Skeletal muscle cell (primary cell): ENCODE measurements around the gene IGF1R.

Experiments used
- DNase-seq: peaks from one replicate; pipeline ENCODE4 v3.0.0-alpha.2; 2010; ENCODE audit warnings: low read depth
- H3K4me3 ChIP-seq: 2 replicates; pipeline ENCODE4 v1.5.1; 2011; ENCODE audit warnings: low read depth, mild to moderate bottlenecking, control low read depth, low read length, moderate library complexity

The IGF1R gene

GRCh38 chr15:98760112-98760826, 111.9 kb downstream of the IGF1R start:
- no peak for DNase-seq
- H3K4me3 ChIP-seq, result no peak overlapping the region

- no peak for DNase-seq
- no peak overlapping the region for H3K4me3 ChIP-seq
Measured at GRCh38 chr15:98760975-98761374, 112.6 kb downstream of the IGF1R start.

GRCh38 chr15:98763179-98763578, 114.8 kb downstream of the IGF1R start:
- DNase-seq, result no peak
- no peak overlapping the region for H3K4me3 ChIP-seq

GRCh38 chr15:98764291-98764690, 116.0 kb downstream of the IGF1R start:
- no peak overlapping the region for H3K4me3 ChIP-seq
- no peak for DNase-seq

GRCh38 chr15:98765610-98766009, 117.3 kb downstream of the IGF1R start:
- DNase-seq, result no peak
- H3K4me3 ChIP-seq, result no peak overlapping the region

- DNase-seq, result no peak
- no peak overlapping the region for H3K4me3 ChIP-seq
Measured at GRCh38 chr15:98767692-98768091, 119.4 kb downstream of the IGF1R start.

- no peak for DNase-seq
- no peak overlapping the region for H3K4me3 ChIP-seq
Measured at GRCh38 chr15:98769867-98770266, 121.5 kb downstream of the IGF1R start.

GRCh38 chr15:98770984-98771383, 122.6 kb downstream of the IGF1R start:
- H3K4me3 ChIP-seq, result no peak overlapping the region
- no peak for DNase-seq

GRCh38 chr15:98771541-98771940, 123.2 kb downstream of the IGF1R start:
- H3K4me3 ChIP-seq, result no peak overlapping the region
- DNase-seq, result no peak

- DNase-seq, result no peak
- H3K4me3 ChIP-seq, result no peak overlapping the region
Measured at GRCh38 chr15:98772895-98773294, 124.6 kb downstream of the IGF1R start.

GRCh38 chr15:98773616-98774015, 125.3 kb downstream of the IGF1R start:
- H3K4me3 ChIP-seq, result no peak overlapping the region
- no peak for DNase-seq

GRCh38 chr15:98774756-98775497, 126.6 kb downstream of the IGF1R start:
- DNase-seq, result no peak

GRCh38 chr15:98775498-98776230, 127.3 kb downstream of the IGF1R start:
- no peak for DNase-seq

More at GRCh38 chr15:98774756-98775497, 126.6 kb downstream of the IGF1R start:
- no peak overlapping the region for H3K4me3 ChIP-seq

GRCh38 chr15:98776607-98777281, 128.4 kb downstream of the IGF1R start:
- no peak overlapping the region for H3K4me3 ChIP-seq
- no peak for DNase-seq

More at GRCh38 chr15:98775498-98776230, 127.3 kb downstream of the IGF1R start:
- H3K4me3 ChIP-seq, result no peak overlapping the region

GRCh38 chr15:98777426-98777825, 129.1 kb downstream of the IGF1R start:
- H3K4me3 ChIP-seq, result no peak overlapping the region
- DNase-seq, result no peak

- H3K4me3 ChIP-seq, result no peak overlapping the region
- DNase-seq, result no peak
Measured at GRCh38 chr15:98778263-98778959, 130.1 kb downstream of the IGF1R start.

GRCh38 chr15:98778960-98779359, 130.6 kb downstream of the IGF1R start:
- no peak for DNase-seq

GRCh38 chr15:98779463-98780071, 131.2 kb downstream of the IGF1R start:
- H3K4me3 ChIP-seq, result no peak overlapping the region
- no peak for DNase-seq

More at GRCh38 chr15:98778960-98779359, 130.6 kb downstream of the IGF1R start:
- H3K4me3 ChIP-seq, result no peak overlapping the region

GRCh38 chr15:98781838-98782237, 133.5 kb downstream of the IGF1R start:
- no peak for DNase-seq

More at GRCh38 chr15:98781838-98782237, 133.5 kb downstream of the IGF1R start:
- no peak overlapping the region for H3K4me3 ChIP-seq
